ENCODE data around the gene MALT1. TPM values are rescaled to one million over a fixed set of nuclear protein-coding genes. Genes with fewer than 3 reads are reported as not detected.
"Not testable (repeated sequence)": the region's sequence is repeated elsewhere in the genome, so short reads cannot be mapped to it uniquely, and the experiment has no call there.

The MALT1 gene
- total and polyA plus RNA-seq, 3 donors from 2014 or later, result 25.4 to 36.6 (median 30.3) TPM

- DNase-seq, result no peak
- 86 to 90% methylated on average over 10 to 15 of the region's 15 CpGs for WGBS, 2 donors
- H3K4me3 ChIP-seq, result no peak overlapping the region
- intact Hi-C loops (cut with DNase I; ENCODE audit: low total_unique reads), result no loop called here
- H3K36me3 ChIP-seq (ENCODE audit: low read depth, missing control alignments), result no peaks in the 10 kb centered on the region
- H3K4me1 ChIP-seq, result no peaks in the 10 kb centered on the region
- no peak overlapping the region for H3K27ac ChIP-seq
- no peaks in the 10 kb centered on the region for H3K27me3 ChIP-seq
- H3K9me3 ChIP-seq, result no peaks in the 10 kb centered on the region
- TF ChIP-seq, protein P1, sequence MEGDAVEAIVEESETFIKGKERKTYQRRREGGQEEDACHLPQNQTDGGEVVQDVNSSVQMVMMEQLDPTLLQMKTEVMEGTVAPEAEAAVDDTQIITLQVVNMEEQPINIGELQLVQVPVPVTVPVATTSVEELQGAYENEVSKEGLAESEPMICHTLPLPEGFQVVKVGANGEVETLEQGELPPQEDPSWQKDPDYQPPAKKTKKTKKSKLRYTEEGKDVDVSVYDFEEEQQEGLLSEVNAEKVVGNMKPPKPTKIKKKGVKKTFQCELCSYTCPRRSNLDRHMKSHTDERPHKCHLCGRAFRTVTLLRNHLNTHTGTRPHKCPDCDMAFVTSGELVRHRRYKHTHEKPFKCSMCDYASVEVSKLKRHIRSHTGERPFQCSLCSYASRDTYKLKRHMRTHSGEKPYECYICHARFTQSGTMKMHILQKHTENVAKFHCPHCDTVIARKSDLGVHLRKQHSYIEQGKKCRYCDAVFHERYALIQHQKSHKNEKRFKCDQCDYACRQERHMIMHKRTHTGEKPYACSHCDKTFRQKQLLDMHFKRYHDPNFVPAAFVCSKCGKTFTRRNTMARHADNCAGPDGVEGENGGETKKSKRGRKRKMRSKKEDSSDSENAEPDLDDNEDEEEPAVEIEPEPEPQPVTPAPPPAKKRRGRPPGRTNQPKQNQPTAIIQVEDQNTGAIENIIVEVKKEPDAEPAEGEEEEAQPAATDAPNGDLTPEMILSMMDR (IDR thresholded peaks at IDR 0.05), result no peak
- no peak for TF ChIP-seq POLR2A (IDR thresholded peaks at IDR 0.05)
These were observed 84.2 kb downstream of the MALT1 start for GRCh38 chr18:58755304-58756010.

GRCh38 chr18:58756148-58756547 is 84.9 kb downstream of the MALT1 start:
- Histone ChIP-seq H3K36me3 (ENCODE audit: low read depth, missing control alignments) (no peaks in the 10 kb centered on the region), H3K27ac (no peak overlapping the region), H3K27me3 (no peaks in the 10 kb centered on the region), H3K9me3 (no peaks in the 10 kb centered on the region), H3K4me1 (no peaks in the 10 kb centered on the region), H3K4me3 (no peak overlapping the region)
- intact Hi-C loops (cut with DNase I; ENCODE audit: low total_unique reads), result no loop called here
- WGBS, 2 donors, result 90 to 92% methylated on average over 2 to 10 of the region's 10 CpGs
- no peak for DNase-seq
- TF ChIP-seq POLR2A (IDR thresholded peaks at IDR 0.05), result no peak
- TF ChIP-seq, protein P1 (IDR thresholded peaks at IDR 0.05), result no peak

DNA sequence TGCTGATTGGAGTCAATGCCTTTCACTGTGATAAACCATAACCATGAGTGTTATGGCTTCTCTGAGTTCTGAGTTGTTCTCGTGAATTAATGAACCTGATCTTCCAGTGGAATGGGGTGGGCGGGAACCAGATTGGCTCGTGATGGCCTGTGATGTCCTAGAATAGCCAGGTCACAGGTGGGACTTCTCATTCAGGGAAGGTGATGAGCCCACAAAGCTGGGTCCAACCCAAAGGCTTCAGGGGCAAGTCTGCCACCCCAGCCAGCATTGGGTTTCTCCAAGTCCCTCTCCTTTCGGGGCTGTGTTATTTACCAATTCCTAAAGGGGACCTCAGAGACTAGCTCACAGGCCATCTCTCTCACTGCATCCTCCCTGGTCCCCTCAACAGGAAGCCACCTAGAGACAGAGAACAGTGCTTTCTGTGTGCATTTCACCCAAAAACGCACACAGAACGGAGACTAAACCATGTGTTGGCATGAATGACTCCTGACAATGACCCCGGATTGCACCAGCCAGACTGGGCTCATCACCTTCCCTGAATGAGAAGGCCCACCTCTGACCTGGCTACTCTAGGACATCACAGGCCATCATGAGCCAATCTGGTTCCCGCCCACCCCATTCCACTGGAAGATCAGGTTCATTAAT is 85.5 kb downstream of the MALT1 start:
- H3K27me3 ChIP-seq, result no peaks in the 10 kb centered on the region
- no peak overlapping the region for H3K27ac ChIP-seq
- DNase-seq, result no peak
- intact Hi-C loops (cut with DNase I; ENCODE audit: low total_unique reads), result no loop called here
- 84 to 90% methylated on average over 6 to 8 of the region's 8 CpGs for WGBS, 2 donors
- no peak for TF ChIP-seq POLR2A (IDR thresholded peaks at IDR 0.05)
- TF ChIP-seq, protein P1 (IDR thresholded peaks at IDR 0.05), result no peak
- H3K36me3 ChIP-seq (ENCODE audit: low read depth, missing control alignments), result no peaks in the 10 kb centered on the region
- no peak overlapping the region for H3K4me3 ChIP-seq
- H3K4me1 ChIP-seq, result no peaks in the 10 kb centered on the region
- H3K9me3 ChIP-seq, result no peaks in the 10 kb centered on the region

DNA sequence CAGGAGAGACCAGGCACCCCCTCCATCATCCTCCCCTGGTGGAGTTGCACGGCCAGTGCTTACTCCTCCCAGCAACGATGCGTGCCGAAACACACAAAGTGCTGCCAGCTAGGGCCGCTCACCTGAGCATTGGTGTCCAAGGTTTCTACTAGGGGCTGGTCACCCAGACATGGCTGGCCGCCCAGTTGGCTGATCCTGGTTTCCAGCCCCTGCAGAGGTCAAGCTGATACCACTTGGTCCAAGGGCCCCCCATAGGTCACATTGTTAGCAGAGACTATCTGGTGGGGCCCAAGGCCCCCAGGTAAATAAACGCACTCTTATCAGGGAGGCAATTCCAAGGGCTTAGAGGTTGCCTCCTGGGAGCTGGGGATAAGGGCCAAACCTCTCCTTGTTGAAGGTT is 86.1 kb downstream of the MALT1 start:
- H3K9me3 ChIP-seq; intact Hi-C loops (cut with DNase I; ENCODE audit: low total_unique reads); H3K36me3 ChIP-seq (ENCODE audit: low read depth, missing control alignments); H3K4me1 ChIP-seq; H3K4me3 ChIP-seq; H3K27me3 ChIP-seq; DNase-seq; H3K27ac ChIP-seq: not testable (repeated sequence)
- 88 to 96% methylated on average over 7 of the region's 7 CpGs for WGBS, 2 donors

- H3K27me3 ChIP-seq, result no peaks in the 10 kb centered on the region
- 64 to 72% methylated on average over 3 of the region's 3 CpGs for WGBS, 2 donors
- no peak for DNase-seq
- H3K4me3 ChIP-seq, result no peak overlapping the region
- no peaks in the 10 kb centered on the region for H3K36me3 ChIP-seq (ENCODE audit: low read depth, missing control alignments)
- TF ChIP-seq, protein P1 (IDR thresholded peaks at IDR 0.05), result no peak
- no peak for TF ChIP-seq POLR2A (IDR thresholded peaks at IDR 0.05)
- intact Hi-C loops (cut with DNase I; ENCODE audit: low total_unique reads), result no loop called here
- H3K9me3 ChIP-seq, result no peaks in the 10 kb centered on the region
- H3K27ac ChIP-seq, result no peak overlapping the region
- no peaks in the 10 kb centered on the region for H3K4me1 ChIP-seq
These were observed 86.8 kb downstream of the MALT1 start for GRCh38 chr18:58758046-58758445.
